ENCODE data around the gene LRMDA.
"Not testable (repeated sequence)": the region's sequence is repeated elsewhere in the genome, so short reads cannot be mapped to it uniquely, and the experiment has no call there.

LRMDA gene

GRCh38 chr10:76560338-76560737 is 1128.9 kb downstream of the LRMDA start:
- Mint-ChIP-seq H3K27ac (no peak overlapping the region), H3K9me3 (no peaks in the 10 kb centered on the region)

GRCh38 chr10:76563286-76563685 is 1131.9 kb downstream of the LRMDA start:
- Mint-ChIP-seq H3K4me3 (no peak overlapping the region), H3K4me1 (ENCODE audit: low read depth) (no peaks in the 10 kb centered on the region), H3K36me3 (ENCODE audit: low read depth) (peaks cover 8% of the 10 kb centered on the region), H3K9me3 (no peaks in the 10 kb centered on the region), H3K27me3 (no peaks in the 10 kb centered on the region), H3K27ac (no peak overlapping the region)
- intact Hi-C loops (cut with micrococcal nuclease) = no loop called here

More at GRCh38 chr10:76560338-76560737, 1128.9 kb downstream of the LRMDA start:
- Mint-ChIP-seq H3K4me3 (no peak overlapping the region), H3K4me1 (ENCODE audit: low read depth) (no peaks in the 10 kb centered on the region), H3K36me3 (ENCODE audit: low read depth) (peaks cover 7% of the 10 kb centered on the region), H3K27me3 (no peaks in the 10 kb centered on the region)
- intact Hi-C loops (cut with micrococcal nuclease) = no loop called here

GRCh38 chr10:76572021-76572420 is 1140.6 kb downstream of the LRMDA start:
- H3K4me3 Mint-ChIP-seq = no peak overlapping the region
- peaks cover 20% of the 10 kb centered on the region for H3K36me3 Mint-ChIP-seq (ENCODE audit: low read depth)
- no peaks in the 10 kb centered on the region for H3K27me3 Mint-ChIP-seq
- peaks cover 10% of the 10 kb centered on the region for H3K9me3 Mint-ChIP-seq
- H3K4me1 Mint-ChIP-seq (ENCODE audit: low read depth) = no peaks in the 10 kb centered on the region
- no peak overlapping the region for H3K27ac Mint-ChIP-seq
- intact Hi-C loops (cut with micrococcal nuclease) = no loop called here

GRCh38 chr10:76576276-76576962 is 1145.0 kb downstream of the LRMDA start:
- intact Hi-C loops (cut with micrococcal nuclease) = no loop called here
- H3K4me3 Mint-ChIP-seq = no peak overlapping the region
- H3K9me3 Mint-ChIP-seq = peaks cover 10% of the 10 kb centered on the region
- H3K4me1 Mint-ChIP-seq (ENCODE audit: low read depth) = no peaks in the 10 kb centered on the region
- H3K36me3 Mint-ChIP-seq (ENCODE audit: low read depth) = peaks cover 20% of the 10 kb centered on the region
- no peaks in the 10 kb centered on the region for H3K27me3 Mint-ChIP-seq
- H3K27ac Mint-ChIP-seq = no peak overlapping the region

- Mint-ChIP-seq H3K9me3 (peaks cover 10% of the 10 kb centered on the region), H3K27ac (no peak overlapping the region), H3K36me3 (ENCODE audit: low read depth) (peaks cover 20% of the 10 kb centered on the region), H3K27me3 (no peaks in the 10 kb centered on the region), H3K4me3 (no peak overlapping the region), H3K4me1 (ENCODE audit: low read depth) (no peaks in the 10 kb centered on the region)
- intact Hi-C loops (cut with micrococcal nuclease) = no loop called here
These were observed 1146.0 kb downstream of the LRMDA start for GRCh38 chr10:76577455-76577854.

GRCh38 chr10:76581506-76582256 is 1150.3 kb downstream of the LRMDA start:
- intact Hi-C loops (cut with micrococcal nuclease) = no loop called here
- H3K27me3 Mint-ChIP-seq = no peaks in the 10 kb centered on the region
- H3K4me1 Mint-ChIP-seq (ENCODE audit: low read depth) = no peaks in the 10 kb centered on the region
- no peak overlapping the region for H3K27ac Mint-ChIP-seq
- no peak overlapping the region for H3K4me3 Mint-ChIP-seq
- H3K9me3 Mint-ChIP-seq = no peaks in the 10 kb centered on the region
- peaks cover 7% of the 10 kb centered on the region for H3K36me3 Mint-ChIP-seq (ENCODE audit: low read depth)

GRCh38 chr10:76582531-76582930 is 1151.1 kb downstream of the LRMDA start:
- Mint-ChIP-seq H3K27me3 (no peaks in the 10 kb centered on the region), H3K4me1 (ENCODE audit: low read depth) (no peaks in the 10 kb centered on the region), H3K27ac (no peak overlapping the region), H3K4me3 (no peak overlapping the region), H3K36me3 (ENCODE audit: low read depth) (peaks cover 3% of the 10 kb centered on the region), H3K9me3 (no peaks in the 10 kb centered on the region)
- intact Hi-C loops (cut with micrococcal nuclease) = no loop called here

- H3K27me3 Mint-ChIP-seq = no peaks in the 10 kb centered on the region
- no peaks in the 10 kb centered on the region for H3K4me1 Mint-ChIP-seq (ENCODE audit: low read depth)
These were observed 1152.3 kb downstream of the LRMDA start for GRCh38 chr10:76583711-76584161.

GRCh38 chr10:76584466-76584865 is 1153.0 kb downstream of the LRMDA start:
- H3K9me3 Mint-ChIP-seq; H3K4me3 Mint-ChIP-seq; intact Hi-C loops (cut with micrococcal nuclease); H3K27ac Mint-ChIP-seq; H3K36me3 Mint-ChIP-seq (ENCODE audit: low read depth); H3K27me3 Mint-ChIP-seq; H3K4me1 Mint-ChIP-seq (ENCODE audit: low read depth): not testable (repeated sequence)

More at GRCh38 chr10:76583711-76584161, 1152.3 kb downstream of the LRMDA start:
- intact Hi-C loops (cut with micrococcal nuclease) = no loop called here
- no peak overlapping the region for H3K27ac Mint-ChIP-seq
- no peaks in the 10 kb centered on the region for H3K36me3 Mint-ChIP-seq (ENCODE audit: low read depth)
- no peak overlapping the region for H3K4me3 Mint-ChIP-seq
- no peaks in the 10 kb centered on the region for H3K9me3 Mint-ChIP-seq

Measured in dendritic cell treated with granulocyte-macrophage colony-stimulating factor and Interleukin-4, amounts not matched to agents 40 ng/mL and 50 ng/mL, for 4 days (primary cell).